M059J (cell line): ENCODE results near the gene SUGP1. TPM values are rescaled to one million over a fixed set of nuclear protein-coding genes. Genes with fewer than 3 reads are reported as not detected.

Experiments
- DNase-seq: peaks from one replicate; pipeline ENCODE4 v3.0.0-alpha.2; 2012; ENCODE audit warnings: low read depth
- total RNA-seq: library from RNA; depleted of rRNA; stranded (reverse); fragments of >200 nt; shearing (Covaris generic); gene quantifications from 2 replicates; pipeline ENCODE4 v1.2.3, GENCODE V29; 2014

The SUGP1 gene
- total RNA-seq, 1 experiment from 2014 or later: 22.3 TPM

GRCh38 chr19:19297759-19298158 lies 22.6 kb downstream of the SUGP1 start:
- DNase-seq: no peak

DNA sequence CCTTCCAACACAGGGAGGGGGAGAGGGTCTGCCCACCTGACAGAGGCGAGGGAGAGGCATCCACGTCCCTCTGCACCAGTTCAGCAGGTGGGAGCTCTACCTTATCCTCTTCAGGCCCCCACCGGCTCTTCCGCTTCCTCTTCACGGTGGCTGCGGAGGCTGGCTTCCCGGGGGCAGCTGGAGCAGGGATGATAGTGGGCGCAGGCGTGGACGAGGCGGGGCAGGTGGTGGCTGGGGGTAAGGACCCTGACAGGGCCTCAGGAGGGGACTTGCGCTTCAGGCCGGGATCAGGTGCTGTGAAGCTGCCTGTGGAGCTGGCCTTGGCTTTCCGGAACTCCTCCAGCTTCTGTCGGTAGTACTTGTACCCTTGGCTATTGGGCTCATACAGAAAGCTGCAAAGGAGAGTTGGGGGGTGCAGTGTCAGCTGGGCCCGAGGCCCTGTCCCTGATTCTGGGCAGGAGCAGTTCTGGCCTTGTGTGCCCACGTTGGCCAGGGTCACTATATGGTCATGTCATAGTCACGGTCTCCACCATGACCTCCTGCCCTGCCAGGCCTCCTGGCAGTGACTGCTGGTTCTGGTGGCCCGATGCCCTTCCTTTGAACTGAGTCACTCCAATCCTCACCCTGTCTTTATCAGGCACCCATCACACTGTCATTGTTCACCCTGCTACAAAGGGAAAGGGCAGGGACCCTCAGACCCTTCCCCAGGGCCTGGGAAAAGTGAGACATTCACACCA lies 23.2 kb downstream of the SUGP1 start:
- no peak for DNase-seq

- no peak for DNase-seq
These were observed 25.4 kb downstream of the SUGP1 start for GRCh38 chr19:19294914-19295313.

GRCh38 chr19:19292607-19293006 lies 27.7 kb downstream of the SUGP1 start:
- no peak for DNase-seq

- no peak for DNase-seq
These were observed 34.6 kb downstream of the SUGP1 start for GRCh38 chr19:19285686-19286085.

- no peak for DNase-seq
These were observed 39.7 kb downstream of the SUGP1 start for GRCh38 chr19:19280561-19280960.

DNA sequence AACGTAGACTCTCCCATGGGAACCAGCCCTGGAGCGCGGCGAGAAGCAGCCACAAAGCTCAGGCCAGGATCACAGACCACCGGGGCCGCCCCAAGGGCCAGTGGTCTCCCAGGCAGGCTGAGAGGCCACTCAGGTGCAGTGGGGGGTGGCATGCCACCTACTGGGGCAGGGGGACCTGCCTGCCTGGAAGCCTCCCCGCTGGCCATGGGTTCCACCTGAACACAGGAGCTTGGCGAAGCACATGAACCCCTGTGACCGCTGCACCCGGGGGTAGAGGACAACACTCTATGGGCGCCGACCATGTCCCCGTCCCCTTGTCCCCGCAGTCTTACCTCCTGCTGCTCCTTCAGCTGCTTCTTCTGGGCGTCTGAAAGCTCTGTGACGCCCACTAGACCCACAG lies 40.5 kb downstream of the SUGP1 start:
- DNase-seq: no peak

DNA sequence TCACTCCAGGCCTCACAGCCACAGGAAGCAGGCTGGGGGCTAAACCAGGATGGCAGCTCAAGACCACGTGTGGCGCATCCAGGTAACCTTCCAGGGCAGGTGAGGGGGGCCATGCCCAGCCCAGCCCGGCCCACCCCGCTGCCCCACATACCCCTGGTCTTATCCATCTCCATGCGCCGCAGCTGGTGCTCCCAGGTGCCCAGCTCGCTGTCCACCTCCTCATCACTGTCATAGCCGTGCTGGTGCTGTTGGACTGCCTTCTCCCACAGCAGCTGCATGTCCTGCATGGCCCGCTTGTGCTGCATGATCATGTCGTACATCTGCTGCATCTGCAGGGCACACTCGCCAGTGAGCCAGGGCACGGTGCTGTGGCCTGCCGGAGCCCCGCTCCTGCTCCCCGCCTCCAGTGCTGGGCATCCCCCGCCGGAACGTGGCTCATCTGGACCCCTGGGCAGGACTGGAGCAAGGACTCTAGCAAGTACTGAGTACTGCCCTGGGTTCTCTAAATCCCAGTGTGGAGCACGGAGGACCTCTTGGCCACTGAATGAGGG lies 41.2 kb downstream of the SUGP1 start:
- no peak for DNase-seq

- DNase-seq: no peak
These were observed 42.0 kb downstream of the SUGP1 start for GRCh38 chr19:19278315-19278714.

DNA sequence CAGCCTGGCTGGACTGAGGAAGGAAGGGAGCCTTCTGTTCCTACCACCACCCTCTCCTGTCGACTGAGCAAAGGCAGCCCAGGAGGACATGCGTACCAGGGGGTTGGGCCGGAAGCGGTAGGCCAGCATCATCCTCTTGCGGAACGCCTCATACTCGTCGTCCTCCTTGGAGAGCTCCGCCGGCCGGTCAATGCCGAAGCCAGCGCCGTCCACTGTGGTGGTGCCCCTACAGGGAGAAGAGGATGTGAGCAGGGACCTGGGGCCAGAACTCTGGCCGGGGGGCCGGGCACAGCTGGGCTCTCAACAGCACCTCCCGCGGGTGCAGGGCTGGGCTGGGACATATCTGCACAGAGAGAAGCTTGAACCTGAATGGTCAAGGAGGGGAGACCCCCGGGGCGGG lies 43.5 kb downstream of the SUGP1 start:
- DNase-seq: no peak

DNA sequence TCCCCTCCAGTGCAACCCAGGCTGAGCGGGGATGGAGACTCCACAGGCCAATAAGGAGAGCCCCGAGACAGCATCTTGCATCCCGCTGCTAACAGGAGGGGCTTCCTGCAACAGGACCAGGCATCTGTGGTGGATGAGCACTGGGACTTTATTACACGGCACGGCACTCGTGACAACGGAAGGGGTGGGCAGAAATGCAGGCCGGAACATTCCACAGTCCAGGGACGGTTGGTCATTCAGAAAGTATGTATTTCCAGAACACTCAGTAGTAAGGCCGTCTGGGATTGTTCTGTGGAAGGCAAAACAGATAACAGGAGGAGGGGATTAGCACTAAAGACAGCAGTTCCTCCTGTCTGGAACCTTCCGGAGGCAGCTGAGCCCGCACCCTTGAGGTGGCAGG lies 43.9 kb downstream of the SUGP1 start:
- DNase-seq: no peak

DNA sequence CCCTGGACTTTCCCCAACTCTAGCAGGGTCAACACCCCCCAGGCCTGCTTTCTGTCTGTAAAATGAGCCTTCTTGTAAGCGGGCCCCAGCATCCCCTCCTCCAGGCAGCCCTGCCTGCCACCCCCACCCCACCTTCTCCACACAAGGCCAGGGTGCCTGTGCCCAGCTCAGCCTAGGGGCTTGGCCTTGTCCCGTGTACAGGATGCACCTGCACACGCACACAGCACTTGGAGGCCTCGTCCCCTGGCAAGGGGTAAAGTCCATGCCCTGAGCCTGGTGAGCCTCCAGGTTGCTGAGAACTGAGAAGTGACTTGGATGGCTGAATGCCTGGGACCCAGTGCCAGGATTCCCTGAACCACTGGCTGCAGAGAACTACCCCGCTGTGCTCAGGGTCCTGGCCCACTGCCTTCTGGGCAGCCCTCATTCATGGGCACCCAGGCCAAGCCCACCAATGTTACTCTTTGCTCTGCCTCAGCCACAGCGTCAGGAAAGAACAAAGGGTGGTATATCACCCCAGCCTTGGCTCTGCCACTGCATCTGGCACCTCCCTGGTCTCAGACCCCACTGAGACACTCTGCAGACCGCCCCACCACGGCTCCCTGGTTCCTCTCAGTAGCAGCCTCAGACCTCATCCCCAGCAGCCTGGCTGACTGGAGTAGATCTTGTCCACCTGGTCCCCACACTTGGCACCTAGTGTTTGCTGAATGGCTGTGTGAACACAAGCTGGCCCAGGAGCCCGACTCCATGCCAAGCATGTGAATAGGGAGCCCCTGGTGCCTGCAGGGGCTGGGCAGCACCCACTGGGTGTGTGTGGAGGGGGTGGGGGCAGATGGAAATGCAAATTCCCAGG lies 45.4 kb downstream of the SUGP1 start:
- DNase-seq: no peak

GRCh38 chr19:19274146-19274545 lies 46.2 kb downstream of the SUGP1 start:
- DNase-seq: no peak

DNA sequence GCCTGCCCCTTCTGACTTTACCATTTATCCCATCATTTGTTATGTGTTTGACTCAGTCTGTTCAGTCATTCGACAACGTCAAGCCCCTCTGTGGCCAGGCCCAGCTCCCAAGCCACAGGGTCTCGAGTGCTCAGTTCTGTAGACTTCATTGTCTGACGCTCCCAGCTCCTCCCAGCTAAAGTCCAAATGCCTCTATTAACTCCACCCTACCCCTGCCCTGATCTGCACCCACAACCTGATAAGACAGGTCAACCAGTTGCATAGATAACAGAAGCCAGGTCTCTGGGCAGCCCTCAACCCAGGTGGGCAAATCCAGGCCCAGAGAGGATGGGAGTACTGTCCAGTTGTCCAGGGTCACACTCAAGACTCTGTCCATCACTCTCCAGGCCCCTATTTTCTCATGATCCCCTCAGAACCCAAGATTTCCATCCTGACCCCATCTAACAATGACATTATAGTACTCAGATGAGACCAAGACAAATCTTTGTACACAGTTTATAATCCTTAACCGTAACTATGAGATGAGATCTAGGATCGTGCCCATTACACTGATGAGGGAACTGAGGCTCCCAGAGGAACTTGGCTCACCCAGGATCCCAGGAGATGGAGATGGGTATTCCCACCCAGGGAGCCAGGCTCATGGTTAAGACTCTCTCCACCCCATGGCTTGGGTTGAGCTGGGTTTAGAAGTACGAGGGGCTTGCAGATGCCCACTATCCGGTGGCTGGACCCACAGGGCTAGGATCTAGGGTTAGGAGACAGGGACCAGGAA lies 48.3 kb downstream of the SUGP1 start:
- no peak for DNase-seq

GRCh38 chr19:19270749-19271571 lies 49.3 kb downstream of the SUGP1 start:
- DNase-seq: no peak

DNA sequence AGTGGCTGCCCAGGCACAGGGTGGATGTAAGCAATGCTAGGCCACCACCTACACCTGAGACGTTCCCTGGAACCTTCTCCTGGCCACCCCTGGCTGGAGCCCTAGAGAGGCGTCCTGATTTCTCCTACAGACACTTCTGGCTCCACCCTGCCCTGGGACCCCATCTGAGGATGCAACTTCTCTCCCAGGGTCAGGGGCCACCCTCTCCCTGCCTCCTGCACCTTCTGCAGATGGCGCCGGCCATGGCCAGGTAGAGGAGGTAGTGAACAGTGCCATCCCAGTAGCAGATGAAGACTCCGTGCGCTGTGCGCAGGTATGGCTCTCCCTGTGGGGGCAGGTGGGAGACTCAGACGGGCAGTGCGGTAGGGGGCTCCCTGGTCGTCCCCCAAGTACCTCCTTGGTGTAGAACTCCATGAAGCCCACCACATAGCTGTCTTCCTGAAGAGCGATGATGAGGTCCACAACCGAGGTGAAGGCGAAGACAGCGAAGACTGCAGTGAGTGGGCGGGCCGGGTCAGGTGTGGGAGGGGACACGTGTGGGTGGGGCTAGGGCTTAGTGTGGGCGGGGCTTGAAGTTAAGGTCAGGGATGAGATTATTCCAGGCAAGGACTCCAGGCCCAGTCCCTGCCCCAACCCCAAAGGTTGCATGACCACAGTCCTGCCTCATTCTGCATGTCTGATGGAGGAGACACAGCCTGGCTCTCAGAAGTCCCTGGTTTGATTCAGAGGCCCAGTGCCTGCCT lies 50.2 kb downstream of the SUGP1 start:
- DNase-seq: no peak

- DNase-seq: no peak
These were observed 51.6 kb downstream of the SUGP1 start for GRCh38 chr19:19268453-19269385.

- DNase-seq: no peak
These were observed 53.0 kb downstream of the SUGP1 start for GRCh38 chr19:19267305-19267704.

- DNase-seq: no peak
These were observed 56.3 kb downstream of the SUGP1 start for GRCh38 chr19:19263886-19264487.
